ENCODE results near the gene ZNRF2.

GRCh38 chr7:30278376-30278775, 6.0 kb upstream of the ZNRF2 start:
- TF ChIP-seq POLR2A (IDR thresholded peaks at IDR 0.05) (no peak), CTCF (IDR thresholded peaks at IDR 0.05) (no peak), EP300 (IDR thresholded peaks at IDR 0.05) (no peak)

Data from ovary (tissue), 3 donors.